Left lobe of liver (tissue), 2 donors: ENCODE data around the gene GMCL1. TPM values are rescaled to one million over a fixed set of nuclear protein-coding genes. Genes with fewer than 3 reads are reported as not detected.
"Not testable (repeated sequence)": the region's sequence is repeated elsewhere in the genome, so short reads cannot be mapped to it uniquely, and the experiment has no call there.

ENCODE experiments used
- ATAC-seq: fragments of 200-7000 bp; cut with Tn5 transposase; one replicate; pipeline ENCODE4 v1.9.1; 2020; ENCODE audit warnings: mild to moderate bottlenecking, moderate library complexity
- DNase-seq: peaks from one replicate; pipeline ENCODE4 v3.0.0-alpha.2; 2020; ENCODE audit warnings: low spot score
- total RNA-seq: library from RNA; stranded (reverse); gene quantifications from one replicate; pipeline ENCODE4 v1.2.1, GENCODE V29; 2021
- donor health status: DM: no; HTN: no; CAD: no; lungs with moderate emphysema.
- donor health status: DM: no; HTN: yes; CAD: no.

GMCL1 gene, protein sequence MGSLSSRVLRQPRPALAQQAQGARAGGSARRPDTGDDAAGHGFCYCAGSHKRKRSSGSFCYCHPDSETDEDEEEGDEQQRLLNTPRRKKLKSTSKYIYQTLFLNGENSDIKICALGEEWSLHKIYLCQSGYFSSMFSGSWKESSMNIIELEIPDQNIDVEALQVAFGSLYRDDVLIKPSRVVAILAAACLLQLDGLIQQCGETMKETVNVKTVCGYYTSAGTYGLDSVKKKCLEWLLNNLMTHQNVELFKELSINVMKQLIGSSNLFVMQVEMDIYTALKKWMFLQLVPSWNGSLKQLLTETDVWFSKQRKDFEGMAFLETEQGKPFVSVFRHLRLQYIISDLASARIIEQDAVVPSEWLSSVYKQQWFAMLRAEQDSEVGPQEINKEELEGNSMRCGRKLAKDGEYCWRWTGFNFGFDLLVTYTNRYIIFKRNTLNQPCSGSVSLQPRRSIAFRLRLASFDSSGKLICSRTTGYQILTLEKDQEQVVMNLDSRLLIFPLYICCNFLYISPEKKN
- total RNA-seq: 5.4 TPM

DNA sequence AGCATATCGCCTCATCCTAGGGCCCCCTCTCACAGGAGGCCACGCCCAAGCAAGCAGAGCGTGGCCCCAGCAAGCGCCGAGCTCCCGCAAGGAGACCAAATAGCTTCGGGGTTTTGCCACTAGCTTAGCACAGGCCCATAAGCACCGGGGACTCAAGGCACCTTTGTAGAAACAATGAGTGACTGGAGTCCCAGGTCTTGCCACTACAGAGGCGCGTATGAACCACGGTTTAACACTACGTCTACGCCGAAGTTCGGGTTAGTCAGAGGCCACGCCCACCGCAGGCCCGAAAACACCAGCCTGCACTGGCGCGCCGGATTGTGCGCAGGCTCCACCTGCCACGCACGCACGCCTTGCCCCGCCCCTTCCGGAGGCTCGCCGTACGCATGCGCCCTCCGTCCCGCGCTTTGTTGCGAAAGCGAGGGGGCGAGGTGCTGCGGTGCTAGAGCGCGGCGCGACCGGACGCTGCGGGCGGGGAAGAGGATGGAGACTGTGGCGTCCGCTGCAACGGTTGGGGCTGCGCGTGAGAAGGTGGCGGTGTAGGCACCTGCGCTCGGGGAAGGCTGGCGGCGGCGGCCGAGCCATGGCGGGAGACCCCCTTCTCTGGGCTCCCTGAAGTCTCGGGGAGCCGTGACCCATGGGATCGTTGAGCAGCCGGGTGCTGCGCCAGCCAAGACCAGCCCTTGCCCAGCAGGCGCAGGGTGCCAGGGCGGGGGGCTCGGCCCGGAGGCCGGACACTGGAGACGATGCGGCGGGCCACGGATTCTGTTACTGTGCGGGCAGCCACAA, at the start of gene GMCL1:
Gene GMCL1, plus strand, starts transcription at position 405 of the 789 bp plus-strand sequence. Its CDS starts 233 bp downstream, at position 638.
- ATAC-seq (peak; percentile 96), DNase-seq (peak; percentile 98)

DNA sequence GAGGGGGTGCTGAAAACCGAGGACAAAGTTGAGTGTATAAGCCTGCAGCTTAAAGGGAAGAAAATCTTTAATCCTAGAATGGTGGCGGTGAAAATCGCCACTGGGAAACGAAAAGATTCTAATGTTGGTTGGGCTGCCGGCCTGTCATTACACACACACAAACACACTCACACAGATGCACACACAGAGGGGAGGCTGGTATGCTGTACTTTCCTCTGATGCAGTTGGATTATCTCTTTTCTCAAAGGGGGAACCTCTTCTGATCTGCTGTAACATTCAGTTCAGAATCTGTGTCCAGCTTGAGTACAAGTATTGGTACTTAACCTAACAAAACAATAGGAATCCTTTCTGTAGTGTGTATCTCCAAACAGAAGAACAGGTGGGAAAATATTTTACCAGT, 48.5 kb upstream of the GMCL1 start:
- DNase-seq (peak; percentile 28), ATAC-seq (peak; percentile 15)

DNA sequence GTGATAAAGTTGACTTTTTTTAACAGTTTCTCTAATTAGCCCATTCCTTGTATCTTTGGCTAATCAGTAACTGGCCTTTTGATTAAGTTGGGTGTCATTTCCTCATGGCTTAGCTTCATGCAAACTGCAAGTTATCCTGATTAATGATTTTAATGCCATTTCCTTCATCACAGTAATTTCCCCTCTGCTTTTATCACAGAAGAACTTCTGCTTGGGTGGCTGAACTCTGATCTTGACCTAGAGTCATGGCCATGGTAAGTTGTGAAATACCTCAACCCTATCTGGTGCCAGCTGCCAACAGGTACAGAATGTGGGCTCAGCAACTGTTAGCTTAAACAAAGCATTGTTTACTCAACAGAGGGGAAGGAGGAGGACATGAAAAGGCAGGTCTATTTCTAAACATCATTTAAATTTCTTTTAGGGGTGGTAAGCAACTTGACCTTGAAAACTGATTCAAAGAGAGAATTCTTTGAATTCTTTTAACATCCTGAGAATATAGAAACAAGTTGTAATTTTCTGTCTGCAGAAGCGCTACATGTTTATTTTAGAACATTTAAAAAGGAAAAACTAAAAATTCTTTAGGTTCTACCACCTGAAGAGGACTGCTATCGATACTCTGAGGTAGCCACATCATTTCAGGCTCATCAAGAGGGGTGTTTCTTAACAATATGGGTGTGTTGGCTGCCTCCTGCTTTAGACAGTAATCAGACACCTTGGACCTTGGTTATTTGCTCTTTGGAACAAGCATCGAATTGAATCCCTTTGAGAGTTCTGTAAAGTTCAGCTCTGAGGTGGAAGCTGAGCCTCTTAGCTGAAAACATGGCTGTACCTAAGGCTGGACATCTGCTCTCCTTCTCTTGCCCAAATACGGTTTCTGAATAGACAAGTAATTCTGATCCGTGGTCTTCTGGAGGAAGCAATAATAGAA, 47.9 kb upstream of the GMCL1 start:
- ATAC-seq: peak; percentile 82
- peak; percentile 85 for DNase-seq

DNA sequence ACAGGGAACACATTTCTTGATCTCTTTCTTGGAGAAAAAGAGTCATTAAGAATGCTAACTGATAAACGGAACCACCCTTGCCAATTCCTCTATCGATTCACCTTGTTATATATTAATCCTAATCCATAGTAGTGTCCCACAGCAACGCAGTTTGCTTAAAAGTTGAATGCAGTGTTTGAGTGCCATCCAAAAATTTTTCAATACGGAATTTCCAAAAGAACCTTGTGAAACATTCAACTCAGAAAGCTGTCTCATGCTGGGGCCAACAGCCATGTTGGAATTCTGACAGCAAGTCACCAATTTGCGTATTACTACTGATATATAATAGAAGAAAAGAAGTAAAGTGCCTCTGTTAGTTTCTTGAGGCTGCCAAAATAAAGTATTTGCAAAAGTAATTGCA, 45.2 kb upstream of the GMCL1 start:
- DNase-seq: peak; percentile 55
- ATAC-seq: peak; percentile 43

DNA sequence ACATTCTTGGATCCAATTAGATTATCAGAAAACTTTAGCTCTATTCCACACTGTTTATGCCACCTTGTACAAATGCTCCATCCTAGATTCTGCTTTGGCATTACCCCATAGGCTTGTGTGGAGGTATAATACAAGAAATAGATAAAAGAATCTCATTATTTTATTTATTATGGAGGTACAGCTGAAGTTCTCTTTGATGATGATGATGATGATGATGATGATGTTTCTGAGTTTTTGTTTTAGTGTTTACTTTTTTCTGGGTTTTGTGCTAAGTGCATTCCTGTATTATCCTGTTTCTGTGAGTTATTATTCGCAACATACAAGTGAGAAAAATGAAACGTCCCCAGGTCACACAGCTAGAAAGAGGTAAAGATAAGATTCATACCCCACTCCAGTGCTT, 44.1 kb upstream of the GMCL1 start:
- ATAC-seq: no peak

DNA sequence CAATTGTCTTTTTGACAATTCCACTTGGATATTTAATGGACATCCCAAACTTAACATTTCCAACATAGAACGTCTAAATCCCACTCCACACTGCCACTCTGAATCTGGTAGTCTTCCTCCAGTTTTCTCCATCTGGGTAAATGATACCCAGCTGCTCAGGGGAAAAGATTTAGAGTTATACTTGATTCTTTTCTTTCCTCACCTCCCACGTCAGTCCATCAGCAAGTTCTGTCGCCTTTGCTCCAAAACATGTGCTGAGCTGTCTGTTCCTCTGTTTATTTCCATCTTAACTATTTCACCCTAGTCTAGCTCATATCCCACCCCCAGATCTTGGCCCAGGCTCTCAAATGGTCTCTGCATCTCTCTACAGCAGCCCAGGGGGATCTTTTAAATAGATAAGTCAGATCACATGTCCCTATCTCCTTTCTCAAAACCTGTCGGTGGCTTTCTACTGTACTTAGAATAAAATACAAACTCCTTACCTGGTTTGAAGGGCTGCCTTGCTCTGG, 43.4 kb upstream of the GMCL1 start:
- ATAC-seq: no peak
- peak; percentile 10 for DNase-seq

More for the DNA sequence above, 44.1 kb upstream of the GMCL1 start:
- no peak for DNase-seq

DNA sequence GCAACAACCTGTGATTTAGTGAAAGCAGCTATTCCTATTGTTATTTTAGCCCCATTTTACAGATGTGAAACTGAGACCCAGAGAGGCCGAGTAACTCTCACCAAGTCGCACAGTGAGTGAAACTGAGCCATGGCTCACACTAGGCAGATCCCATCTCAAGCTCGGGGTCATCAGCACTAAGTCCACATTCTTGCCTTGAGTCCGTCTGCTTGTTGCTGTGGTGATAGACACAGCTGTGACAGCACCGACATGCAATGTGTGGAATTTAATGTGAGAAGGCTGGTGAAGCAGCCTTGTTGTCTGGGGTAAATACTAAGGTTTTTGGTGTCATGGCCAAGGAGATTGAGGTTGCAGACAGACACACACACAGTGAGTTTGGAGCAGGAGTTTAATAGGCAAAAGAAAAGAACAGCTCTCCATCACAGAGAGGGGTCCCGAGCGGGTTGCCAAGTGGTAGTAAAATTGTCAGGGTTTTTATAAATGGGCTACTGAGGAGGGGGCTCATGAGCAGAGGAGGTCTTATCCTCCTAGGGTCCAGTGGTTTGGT, 40.2 kb upstream of the GMCL1 start:
- DNase-seq (peak; percentile 43), ATAC-seq (peak; percentile 38)

DNA sequence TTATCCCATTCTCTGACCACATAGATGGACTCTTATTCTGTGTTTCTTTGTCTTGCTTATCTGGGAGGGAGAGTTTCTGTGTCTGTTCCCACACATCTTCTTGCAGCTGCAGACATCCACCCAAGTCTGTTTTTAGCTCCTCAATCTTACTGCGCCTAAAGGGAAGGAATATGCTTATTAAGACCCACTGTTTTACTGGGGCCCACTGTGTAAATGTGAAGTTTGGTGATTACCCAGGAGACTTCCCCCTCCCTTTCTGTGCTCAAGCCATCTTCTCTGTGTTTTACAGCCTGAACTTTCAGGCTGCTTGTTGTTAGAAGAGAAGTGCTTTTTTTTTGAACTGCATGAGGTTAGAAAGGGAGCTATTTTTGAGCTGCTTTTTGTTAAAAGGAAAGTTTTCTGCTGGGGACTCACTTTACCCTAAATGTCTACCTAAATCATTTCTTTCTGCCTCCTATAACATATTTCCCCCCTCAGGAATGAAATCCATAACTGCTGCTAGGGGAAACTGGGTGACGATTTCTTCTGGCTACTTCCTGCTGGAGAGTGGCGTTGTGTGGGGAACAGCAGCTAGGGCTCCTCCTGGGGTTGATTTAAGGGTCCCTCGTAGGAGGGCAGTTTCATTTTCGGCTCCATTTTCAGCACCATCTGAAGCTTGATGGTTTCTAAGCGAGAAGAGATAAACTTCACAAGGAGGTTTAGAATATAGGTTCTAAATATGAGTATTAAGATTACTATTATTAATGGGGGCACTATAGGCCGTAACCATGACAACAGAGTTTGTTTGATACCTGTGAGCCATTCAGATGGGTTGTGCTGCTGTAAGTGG, 39.5 kb upstream of the GMCL1 start:
- peak; percentile 19 for ATAC-seq
- no peak for DNase-seq

DNA sequence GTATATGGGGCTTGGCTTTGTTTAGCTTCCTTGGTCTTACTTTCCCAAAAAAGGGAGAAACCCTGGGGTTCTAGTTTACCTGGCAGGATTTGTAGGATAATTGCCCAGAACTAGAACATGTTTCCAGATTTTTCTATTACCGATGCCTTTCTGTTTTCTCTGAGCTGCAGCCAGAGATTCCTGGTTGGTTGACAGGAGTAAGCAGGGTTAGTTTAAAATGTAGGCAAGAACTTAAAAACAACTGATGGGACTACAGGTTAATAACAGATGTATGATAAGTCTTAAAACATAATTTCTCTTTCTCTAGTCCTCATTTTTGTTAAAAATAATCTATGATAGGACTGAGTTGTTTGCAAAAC, 38.9 kb upstream of the GMCL1 start:
- DNase-seq (no peak), ATAC-seq (peak; percentile 60)

DNA sequence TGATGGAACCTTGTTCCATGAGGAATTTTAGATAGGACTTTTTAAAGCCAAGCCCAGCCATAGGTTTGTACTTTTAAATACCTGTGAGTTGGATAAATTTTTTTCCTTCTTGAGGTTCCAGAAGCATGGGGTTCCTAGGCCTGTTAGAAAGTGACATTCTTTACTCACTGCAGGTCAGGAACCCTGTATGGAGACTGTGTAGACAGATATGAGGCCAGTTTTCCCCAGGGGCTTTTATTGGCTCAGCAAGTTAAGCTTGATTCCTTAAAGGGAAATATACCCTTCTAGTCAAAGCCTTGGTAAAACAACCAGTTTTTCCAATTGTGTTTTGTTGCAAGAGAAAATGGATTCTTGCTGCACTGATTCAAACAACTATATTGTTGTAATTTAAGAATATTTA, 38.4 kb upstream of the GMCL1 start:
- DNase-seq (no peak), ATAC-seq (no peak)

DNA sequence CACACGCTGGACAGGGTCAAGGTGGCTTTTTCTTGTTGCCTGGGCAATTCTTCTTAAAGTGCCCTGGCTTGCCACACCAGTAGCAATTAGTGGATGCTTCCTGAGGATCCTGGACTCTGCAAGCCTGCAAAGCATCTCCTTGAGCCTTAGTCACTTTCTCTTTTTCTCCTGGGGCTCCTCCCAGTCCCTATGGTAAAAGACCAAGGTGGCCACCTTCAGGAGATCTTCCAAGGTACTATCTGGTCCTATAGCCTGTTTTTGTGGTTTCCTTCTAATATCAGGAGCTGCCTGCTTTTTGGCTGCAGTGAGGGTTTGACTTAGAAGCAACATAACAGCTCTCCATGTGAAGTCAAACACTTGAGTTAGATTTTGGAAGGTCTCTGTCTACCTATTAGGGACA, 33.3 kb upstream of the GMCL1 start:
- DNase-seq (peak; percentile 12), ATAC-seq (no peak)

DNA sequence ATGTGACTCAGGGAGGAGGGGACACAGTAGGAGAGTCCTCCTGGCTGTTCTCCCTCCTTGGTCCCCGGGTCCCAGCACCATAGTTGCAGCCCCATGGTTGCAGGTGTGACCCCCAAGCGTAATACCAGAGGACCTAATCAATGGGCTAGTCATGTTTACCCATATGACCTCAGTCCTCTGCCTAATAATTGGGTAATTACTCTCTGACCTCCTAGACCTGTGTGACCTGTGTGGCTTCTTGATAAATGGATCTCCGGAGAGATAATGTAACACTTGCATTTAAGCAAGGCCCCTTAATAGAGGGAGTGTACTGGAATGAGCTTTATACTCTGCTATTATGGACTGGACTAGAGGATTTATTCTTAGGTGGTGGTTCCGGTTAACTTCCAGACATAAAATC, 32.2 kb upstream of the GMCL1 start:
- DNase-seq (peak; percentile 12), ATAC-seq (peak; percentile 51)

DNA sequence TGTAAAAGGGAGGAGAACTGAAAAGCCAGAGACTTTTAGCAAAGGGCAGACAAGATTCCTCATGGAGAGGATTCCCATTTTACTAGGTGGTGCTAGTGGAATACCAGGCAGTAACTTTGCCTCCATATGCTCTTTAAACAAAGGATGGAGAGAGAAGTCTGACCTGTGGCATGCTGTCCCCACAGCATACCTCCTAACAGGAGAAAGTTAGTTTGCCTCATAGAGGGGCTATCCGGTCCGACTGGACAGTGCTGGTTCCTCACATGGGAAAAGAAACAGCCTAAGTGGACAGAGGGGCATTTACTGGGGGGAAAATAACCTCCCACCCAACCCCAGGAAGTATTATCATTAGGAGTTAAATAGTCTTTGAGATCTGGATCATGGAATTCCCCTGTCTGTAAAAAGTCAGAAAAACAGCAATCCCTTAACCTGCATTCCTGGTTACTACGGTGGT, 31.6 kb upstream of the GMCL1 start:
- peak; percentile 19 for DNase-seq
- no peak for ATAC-seq

DNA sequence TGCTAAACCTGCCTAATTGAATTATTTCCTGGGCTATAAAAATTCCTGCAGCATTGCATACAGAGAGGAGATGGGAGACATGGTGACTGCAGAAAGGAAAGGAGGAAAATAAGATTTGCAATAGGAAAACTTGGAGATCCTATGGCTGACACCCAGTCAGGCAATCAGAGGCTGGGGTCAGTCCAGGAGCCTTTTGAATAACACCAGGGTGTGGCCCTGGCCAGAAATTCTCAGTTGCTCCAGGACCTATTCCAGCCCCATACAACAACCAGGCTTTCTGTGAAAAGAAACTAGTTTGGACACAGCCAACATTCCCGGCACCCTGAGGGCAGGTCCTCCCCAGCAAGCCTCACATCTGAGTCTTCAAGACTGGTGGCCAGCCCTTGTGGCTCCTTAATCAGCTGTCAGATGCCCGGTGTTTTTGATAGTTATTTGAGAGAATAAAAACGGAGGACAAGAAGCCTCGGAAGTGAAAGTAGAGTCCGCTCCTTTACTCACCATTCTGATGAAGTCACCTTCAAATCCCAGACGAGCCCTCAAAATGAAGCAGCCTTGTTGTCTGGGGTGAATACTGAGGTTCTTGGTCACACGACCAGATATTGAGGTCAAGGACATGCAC, 31.1 kb upstream of the GMCL1 start:
- DNase-seq: peak; percentile 35
- peak; percentile 39 for ATAC-seq

DNA sequence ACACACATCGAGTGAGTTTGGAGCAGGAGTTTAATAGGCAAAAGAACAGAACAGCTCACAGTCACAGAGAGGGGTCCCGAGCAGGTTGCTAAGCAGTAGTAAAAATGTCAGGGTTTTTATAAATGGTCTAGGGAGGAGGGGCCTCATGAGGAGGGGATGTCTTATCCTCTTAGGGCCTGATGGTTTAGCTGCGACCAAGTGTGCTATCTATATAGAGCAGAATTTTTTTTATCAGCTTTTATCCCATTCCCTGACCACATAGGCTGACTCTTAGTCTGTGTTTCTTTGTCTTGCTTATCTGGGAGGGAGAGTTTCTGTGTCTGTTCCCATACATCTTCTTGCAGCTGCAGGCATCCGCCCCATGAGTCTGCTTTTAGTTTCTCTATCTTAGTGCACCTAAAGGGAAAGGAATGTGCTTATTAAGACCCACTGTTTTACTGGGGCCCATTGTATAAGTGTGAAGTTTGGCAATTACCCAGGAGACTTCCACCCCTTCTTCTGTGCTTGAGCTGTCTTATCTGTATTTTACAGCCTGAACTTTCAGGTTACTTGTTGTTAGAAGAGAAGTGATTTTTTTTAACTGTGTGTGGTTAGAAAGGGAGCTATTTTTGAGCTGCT, 30.4 kb upstream of the GMCL1 start:
- no peak for ATAC-seq
- peak; percentile 18 for DNase-seq

DNA sequence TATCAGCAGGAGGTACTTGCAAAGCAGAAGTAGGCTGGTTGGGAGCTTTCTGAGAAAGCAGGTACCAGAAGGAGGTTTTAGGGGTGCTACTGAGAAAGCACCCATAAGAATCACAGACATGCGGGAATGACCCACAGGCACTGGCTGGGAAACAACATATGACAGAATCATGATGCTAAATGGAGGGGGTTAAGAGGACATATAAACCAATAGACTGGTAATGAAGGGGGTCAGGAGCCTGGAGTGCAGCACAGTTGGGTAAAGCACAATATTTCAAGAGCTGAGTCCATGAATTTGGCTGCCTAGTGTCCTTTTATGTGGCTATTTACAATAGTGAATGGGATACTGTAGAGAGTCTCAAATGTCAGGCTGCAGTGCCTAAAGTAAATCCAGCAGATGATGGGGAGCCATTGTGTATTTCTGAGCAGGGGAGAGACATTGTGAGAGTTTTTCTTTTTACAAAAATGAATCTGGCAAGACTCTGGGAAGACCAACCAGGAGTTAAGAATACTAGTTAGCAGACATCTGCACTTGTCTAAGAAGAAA, 27.6 kb upstream of the GMCL1 start:
- no peak for ATAC-seq

DNA sequence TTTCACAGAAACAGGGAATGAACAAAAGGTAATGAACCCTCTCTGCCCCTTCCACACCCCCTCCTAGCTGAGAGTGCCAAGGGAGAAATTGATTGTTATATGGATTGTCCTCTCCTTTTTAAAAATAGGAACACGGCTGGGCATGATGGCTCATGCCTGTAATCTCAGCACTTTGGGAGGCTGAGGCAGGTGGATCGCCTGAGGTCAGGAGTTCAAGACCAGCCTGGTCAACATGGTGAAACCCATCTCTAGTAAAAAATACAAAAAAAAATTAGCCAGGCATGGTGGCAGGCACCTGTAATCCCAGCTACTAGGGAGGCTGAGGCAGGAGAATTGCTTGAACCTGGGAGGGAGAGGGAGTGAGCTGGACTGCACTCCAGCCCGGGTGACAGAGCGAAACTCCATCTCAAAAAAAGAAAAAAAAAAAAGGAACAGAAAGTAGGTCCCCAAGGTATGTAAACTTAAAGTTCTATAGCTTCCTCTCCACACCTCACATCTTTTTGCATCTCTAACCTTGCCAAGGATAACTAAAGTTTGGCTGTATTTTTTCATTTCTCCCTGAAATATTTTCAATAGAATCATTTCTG, 26.6 kb upstream of the GMCL1 start:
- not testable (repeated sequence) for ATAC-seq, DNase-seq

More for the DNA sequence above, 27.6 kb upstream of the GMCL1 start:
- DNase-seq: no peak

DNA sequence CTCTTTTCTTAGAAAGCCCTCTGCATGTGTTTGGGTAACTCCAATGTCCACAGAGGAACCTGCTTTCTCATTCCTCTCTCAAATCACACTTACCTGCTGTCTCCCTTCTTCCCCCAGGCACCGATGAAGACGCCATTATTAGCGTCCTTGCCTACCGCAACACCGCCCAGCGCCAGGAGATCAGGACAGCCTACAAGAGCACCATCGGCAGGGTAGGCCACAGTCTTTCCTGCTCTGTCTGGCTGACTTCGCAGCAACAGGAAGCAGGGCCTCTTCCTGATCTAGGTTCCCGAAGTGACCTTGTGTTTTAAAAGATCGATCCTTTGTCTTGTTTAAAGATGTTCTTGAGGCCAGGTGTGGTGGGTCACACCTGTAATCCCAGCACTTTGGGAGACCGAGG, 25.0 kb upstream of the GMCL1 start:
- DNase-seq: no peak
- no peak for ATAC-seq
